ENCODE data around the gene CACNA1E. TPM values are rescaled to one million over a fixed set of nuclear protein-coding genes. Genes with fewer than 3 reads are reported as not detected.

Gene CACNA1E
- total RNA-seq, 1 donor from 2014 or later, result 0.35 TPM

- no peak for DNase-seq (ENCODE audit: low read depth)
Observed at GRCh38 chr1:181680871-181681270, 197.6 kb downstream of the CACNA1E start.

GRCh38 chr1:181685211-181685610 is 201.9 kb downstream of the CACNA1E start:
- DNase-seq (ENCODE audit: low read depth), result peak; percentile 73

GRCh38 chr1:181701891-181702290 is 218.6 kb downstream of the CACNA1E start:
- DNase-seq (ENCODE audit: low read depth), result no peak

GRCh38 chr1:181704546-181704945 is 221.2 kb downstream of the CACNA1E start:
- DNase-seq (ENCODE audit: low read depth), result peak; percentile 15

GRCh38 chr1:181711820-181712219 is 228.5 kb downstream of the CACNA1E start:
- no peak for DNase-seq (ENCODE audit: low read depth)

GRCh38 chr1:181712711-181713110 is 229.4 kb downstream of the CACNA1E start:
- no peak for DNase-seq (ENCODE audit: low read depth)

GRCh38 chr1:181714428-181714827 is 231.1 kb downstream of the CACNA1E start:
- DNase-seq (ENCODE audit: low read depth), result no peak

GRCh38 chr1:181718034-181718433 is 234.7 kb downstream of the CACNA1E start:
- no peak for DNase-seq (ENCODE audit: low read depth)

GRCh38 chr1:181726320-181727012 is 243.1 kb downstream of the CACNA1E start:
- DNase-seq (ENCODE audit: low read depth), result no peak

GRCh38 chr1:181730606-181731005 is 247.3 kb downstream of the CACNA1E start:
- no peak for DNase-seq (ENCODE audit: low read depth)

- DNase-seq (ENCODE audit: low read depth), result no peak
Observed at GRCh38 chr1:181732218-181732990, 249.1 kb downstream of the CACNA1E start.

- no peak for DNase-seq (ENCODE audit: low read depth)
Observed at GRCh38 chr1:181733486-181733885, 250.2 kb downstream of the CACNA1E start.

GRCh38 chr1:181737056-181737455 is 253.7 kb downstream of the CACNA1E start:
- DNase-seq (ENCODE audit: low read depth), result peak; percentile 3

GRCh38 chr1:181739214-181739613 is 255.9 kb downstream of the CACNA1E start:
- DNase-seq (ENCODE audit: low read depth), result no peak

- no peak for DNase-seq (ENCODE audit: low read depth)
Observed at GRCh38 chr1:181742426-181742825, 259.1 kb downstream of the CACNA1E start.

GRCh38 chr1:181743878-181744312 is 260.6 kb downstream of the CACNA1E start:
- no peak for DNase-seq (ENCODE audit: low read depth)

- peak; percentile 33 for DNase-seq (ENCODE audit: low read depth)
Observed at GRCh38 chr1:181746224-181746623, 262.9 kb downstream of the CACNA1E start.

GRCh38 chr1:181748013-181748412 is 264.7 kb downstream of the CACNA1E start:
- DNase-seq (ENCODE audit: low read depth), result no peak

- no peak for DNase-seq (ENCODE audit: low read depth)
Observed at GRCh38 chr1:181754103-181754502, 270.8 kb downstream of the CACNA1E start.

- DNase-seq (ENCODE audit: low read depth), result no peak
Observed at GRCh38 chr1:181759481-181759880, 276.2 kb downstream of the CACNA1E start.

GRCh38 chr1:181763736-181764135 is 280.4 kb downstream of the CACNA1E start:
- DNase-seq (ENCODE audit: low read depth), result no peak

- DNase-seq (ENCODE audit: low read depth), result no peak
Observed at GRCh38 chr1:181765451-181766026, 282.2 kb downstream of the CACNA1E start.
